Erythroblast (primary cell): ENCODE measurements around the gene TXNIP.

Experiments
- DNase-seq, 2 experiments: peaks; one replicate each; lab custom pipeline; 2025; lab: John Stamatoyannopoulos, UW
- GATA1 ChIP-seq: IDR thresholded peaks from 2 replicates; pipeline ENCODE4 v1.6.1; 2011; ENCODE audit warnings: low read depth, mild to moderate bottlenecking, control low read depth, low read length, moderate library complexity
- POLR2A ChIP-seq: IDR thresholded peaks from 2 replicates; pipeline ENCODE4 v1.6.1; 2011; ENCODE audit warnings: mild to moderate bottlenecking, low read length

TXNIP gene

DNA sequence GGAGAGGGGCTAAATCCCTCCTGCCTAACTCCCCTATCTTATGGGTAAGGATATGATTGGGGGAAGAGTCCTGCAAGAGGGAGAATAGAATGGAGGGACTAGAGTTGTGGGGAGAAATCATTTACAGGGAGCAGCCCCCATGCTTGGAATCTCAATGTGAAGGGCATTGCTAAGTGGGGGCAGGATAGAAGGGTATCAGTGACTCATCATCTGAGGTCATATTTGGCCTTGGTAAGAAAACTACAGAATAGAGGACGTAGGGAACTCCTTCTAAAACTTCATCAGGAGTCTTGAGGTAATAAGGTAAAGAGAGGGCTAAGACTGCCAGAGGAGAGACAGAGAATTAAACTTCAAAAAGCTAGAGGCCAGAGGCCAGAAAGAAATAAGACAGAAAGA, 24.7 kb upstream of the TXNIP start:
- TF ChIP-seq POLR2A = no peak
- no peak for TF ChIP-seq GATA1
- no peak for DNase-seq

DNA sequence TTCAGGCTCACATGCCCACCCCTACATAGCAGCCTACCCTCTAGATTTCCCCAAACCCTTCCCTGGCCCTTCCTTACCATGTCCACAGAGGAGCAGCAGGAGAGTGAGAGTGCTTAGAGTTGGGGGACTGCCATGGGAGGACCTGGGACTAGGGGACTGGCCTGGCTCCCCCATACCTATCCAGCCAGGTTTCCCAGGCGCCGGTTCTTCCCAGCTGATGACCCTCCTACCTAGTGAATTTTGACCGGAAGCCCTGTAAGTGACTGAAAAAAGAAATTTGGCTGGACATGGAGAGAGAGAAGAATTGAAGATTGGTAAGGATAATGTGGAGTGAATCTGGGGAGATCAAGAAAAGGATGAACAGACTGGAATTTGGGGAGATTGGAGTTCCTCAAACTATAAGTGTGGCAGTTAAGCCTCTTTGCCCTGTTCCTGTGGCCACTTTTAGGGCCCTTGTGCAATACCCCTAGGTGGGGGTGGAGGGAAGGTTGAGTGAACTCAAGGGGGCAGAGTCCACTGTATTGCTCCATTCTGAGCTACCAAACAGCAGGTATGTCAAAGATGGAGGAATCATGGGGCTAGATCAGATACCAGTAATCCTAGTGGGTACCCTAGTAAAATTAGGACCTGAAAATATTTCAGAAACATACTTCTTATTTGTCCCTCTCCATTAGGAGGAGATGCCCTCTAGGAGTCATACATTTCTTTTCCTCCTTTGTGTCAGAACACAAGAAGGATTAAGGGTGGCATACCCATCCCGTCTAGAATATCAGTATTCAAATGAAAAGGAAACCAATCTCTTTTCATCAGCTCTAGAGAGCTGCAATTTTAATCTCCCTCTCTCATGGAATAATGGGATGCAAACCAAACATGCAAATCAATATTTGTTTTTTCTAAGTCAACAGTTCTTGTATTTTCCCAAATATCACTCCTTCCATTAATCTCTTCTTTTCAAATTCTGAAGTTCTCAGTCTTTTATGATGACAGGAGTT, 24.0 kb upstream of the TXNIP start:
- TF ChIP-seq POLR2A = no peak
- DNase-seq = no peak

DNA sequence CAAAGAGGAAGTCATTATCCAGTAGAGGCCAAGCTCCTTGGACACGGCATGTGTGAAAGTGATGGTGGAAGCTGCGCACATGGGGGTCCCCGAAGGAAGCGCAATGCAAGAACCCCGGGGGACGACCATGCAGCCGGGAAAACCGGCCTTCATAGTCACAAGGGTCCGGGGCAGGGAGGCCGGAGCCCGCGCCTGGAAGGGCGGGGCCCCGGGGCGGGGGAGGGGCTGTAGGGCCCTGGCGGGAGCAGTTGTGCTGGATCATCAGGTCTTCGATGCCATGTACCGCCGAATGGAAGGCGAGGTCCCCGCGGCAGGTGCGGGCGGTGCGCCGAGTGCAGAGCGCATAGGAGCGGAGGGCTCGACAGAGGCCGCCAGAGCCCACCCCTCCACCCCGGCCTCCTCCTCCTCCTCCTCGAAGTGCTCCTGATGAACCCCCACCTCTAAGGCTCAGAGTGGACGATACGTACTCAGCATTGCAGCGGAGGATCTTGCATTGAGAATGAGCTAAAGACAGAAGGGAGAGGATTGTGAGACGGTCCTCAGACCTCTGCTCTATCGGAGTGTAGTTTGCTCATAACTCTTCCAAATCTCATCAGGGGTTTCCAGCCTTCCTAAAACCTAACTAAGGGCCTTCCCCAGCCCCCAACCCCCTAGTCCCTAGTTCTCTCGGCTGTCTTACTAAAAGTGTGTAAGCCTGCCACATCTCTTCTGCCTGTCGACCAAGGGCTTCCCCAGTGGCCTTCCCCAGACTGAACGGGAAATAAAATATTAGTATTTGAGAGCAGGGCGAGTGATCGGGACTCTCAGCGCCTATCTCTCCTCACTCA, 23.1 kb upstream of the TXNIP start:
- peak; percentile 37 to 54 for DNase-seq
- TF ChIP-seq POLR2A (no peak), GATA1 (no peak)

GRCh38 chr1:146016891-146017290, 20.5 kb upstream of the TXNIP start:
- TF ChIP-seq GATA1 = no peak
- no peak for TF ChIP-seq POLR2A
- DNase-seq = no peak

DNA sequence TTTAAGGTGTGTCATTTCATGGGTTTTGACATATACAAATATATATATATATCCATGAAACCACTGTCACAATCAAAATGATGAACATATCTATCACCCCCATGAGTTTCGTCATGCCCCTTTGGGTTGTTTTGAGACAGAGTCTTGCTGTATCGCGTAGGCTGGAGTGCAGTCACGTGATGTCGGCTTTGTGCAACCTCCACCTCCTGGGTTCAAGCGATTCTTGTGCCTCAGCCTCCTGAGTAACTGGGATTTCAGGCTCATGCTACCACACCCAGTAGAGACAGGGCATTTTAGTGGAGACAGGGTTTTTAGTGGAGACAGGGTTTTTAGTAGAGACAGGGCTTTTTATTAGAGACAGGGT, 17.2 kb upstream of the TXNIP start:
- TF ChIP-seq GATA1 = no peak
- no peak for TF ChIP-seq POLR2A
- no peak for DNase-seq

GRCh38 chr1:146012703-146013558, 16.6 kb upstream of the TXNIP start:
- TF ChIP-seq GATA1 (no peak), POLR2A (no peak)
- peak; percentile 79 to 86 for DNase-seq

GRCh38 chr1:146010126-146010738, 13.9 kb upstream of the TXNIP start:
- no peak for DNase-seq
- TF ChIP-seq POLR2A (no peak), GATA1 (no peak)

GRCh38 chr1:146007489-146008133, 11.2 kb upstream of the TXNIP start:
- TF ChIP-seq GATA1 (no peak), POLR2A (no peak)
- DNase-seq = no peak

GRCh38 chr1:146001709-146002108, 5.3 kb upstream of the TXNIP start:
- TF ChIP-seq GATA1 = no peak
- TF ChIP-seq POLR2A = no peak
- no peak for DNase-seq

DNA sequence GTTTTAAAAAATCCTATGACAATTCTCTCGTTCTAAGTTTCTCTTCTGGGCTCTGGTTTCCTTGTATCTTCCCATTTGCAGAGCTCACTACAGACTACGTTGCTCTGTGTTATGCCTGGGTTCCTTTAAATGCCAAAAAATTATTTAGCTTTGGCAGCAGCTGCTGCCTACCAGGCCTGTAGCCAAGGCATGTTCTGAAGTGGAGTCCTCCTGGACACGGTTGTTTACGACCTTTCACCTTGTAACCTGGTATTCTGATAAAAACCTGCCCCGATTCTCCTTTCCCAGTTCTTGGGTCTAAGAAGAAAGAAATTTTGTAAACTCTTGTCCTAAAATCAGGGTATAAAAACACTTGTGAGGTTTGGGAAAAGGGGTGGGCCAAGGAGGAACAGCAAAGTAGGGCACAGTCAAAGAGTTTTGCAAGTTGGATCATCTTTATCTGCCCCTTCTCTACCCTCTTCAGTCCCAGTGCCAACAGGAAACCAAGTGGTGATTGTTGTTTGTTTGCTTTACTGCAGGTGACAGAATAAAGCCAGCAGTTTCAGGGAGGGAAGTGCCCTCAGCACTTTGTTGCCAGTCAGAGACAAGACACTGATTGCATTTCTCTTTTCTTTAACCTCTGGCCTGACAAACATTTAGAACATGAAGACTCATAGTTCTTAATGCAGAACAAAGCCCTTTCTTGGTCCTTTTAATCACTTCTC, 3.1 kb upstream of the TXNIP start:
- DNase-seq = no peak

DNA sequence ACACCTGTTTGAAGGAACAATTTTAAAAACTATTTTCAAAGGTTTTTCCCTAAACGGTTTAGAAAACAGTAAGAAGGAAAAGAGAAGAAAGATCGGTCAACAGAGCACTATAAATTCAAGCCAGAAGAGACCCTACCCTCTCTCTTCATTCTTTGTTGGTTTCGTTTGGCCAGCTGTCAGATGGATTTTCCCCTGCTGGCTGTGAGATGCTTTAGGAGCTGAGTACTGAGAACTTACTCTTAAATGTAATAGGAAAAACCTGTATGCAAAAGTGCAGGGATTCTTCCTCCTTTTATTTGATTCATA, 1.3 kb upstream of the TXNIP start:
- TF ChIP-seq POLR2A (no peak), GATA1 (no peak)
- peak in 1 of 2 experiments; percentile 47 for DNase-seq

More for the DNA sequence above, 3.1 kb upstream of the TXNIP start:
- no peak for TF ChIP-seq GATA1
- no peak for TF ChIP-seq POLR2A
